Spinal cord (tissue), 10 donors: Measurements from ENCODE around the gene GNG7. TPM values are rescaled to one million over a fixed set of nuclear protein-coding genes. Genes with fewer than 3 reads are reported as not detected.
"Not testable (repeated sequence)": the region's sequence is repeated elsewhere in the genome, so short reads cannot be mapped to it uniquely, and the experiment has no call there.

Experiments used
- DNase-seq, 6 donors: peaks; one replicate each; pipeline versions ENCODE4 v3.0.0 to v3.0.0-alpha.2; 2013 to 2015; ENCODE audit warnings: low spot score in 6 of 6, low read depth in 4 of 6
- H3K27ac ChIP-seq: one replicate; pipeline ENCODE4 v1.5.1; 2013; ENCODE audit warnings: low read depth, low read length, control low read depth
- H3K27me3 ChIP-seq: one replicate; pipeline ENCODE4 v1.6.1; 2013; ENCODE audit warnings: low read length; ENCODE audit not compliant: control insufficient read depth, insufficient read depth
- H3K36me3 ChIP-seq: one replicate; pipeline ENCODE4 v1.6.1; 2013; ENCODE audit warnings: low read length; ENCODE audit not compliant: control insufficient read depth, insufficient read depth
- H3K4me1 ChIP-seq: one replicate; pipeline ENCODE4 v1.6.1; 2013; ENCODE audit warnings: low read length; ENCODE audit not compliant: control insufficient read depth, insufficient read depth
- H3K4me3 ChIP-seq: one replicate; pipeline ENCODE4 v1.5.1; 2013; ENCODE audit warnings: low read depth, low read length, control low read depth
- H3K9me3 ChIP-seq: one replicate; pipeline ENCODE4 v1.6.1; 2013; ENCODE audit warnings: low read length; ENCODE audit not compliant: control insufficient read depth, insufficient read depth
- WGBS: methylation state at CpG from one replicate; pipeline ENCODE4 v1.1.5; 2013; ENCODE audit warnings: missing lambda C conversion rate; ENCODE audit not compliant: insufficient coverage; 5-methylcytosine and 5-hydroxymethylcytosine counted together
- polyA plus RNA-seq, 2 donors: library from polyadenylated mRNA; unstranded; fragments of 120-200 nt; gene quantifications; one replicate each; pipeline ENCODE4 v1.2.1, GENCODE V29; 2013; ENCODE audit not compliant: insufficient read length in 2 of 2
- total RNA-seq, 2 donors: library from RNA; depleted of rRNA in 1 of 2; stranded (reverse); fragments of 120-200 nt in 1 of 2; fragments of >200 nt in 1 of 2; gene quantifications; one replicate each; pipeline versions ENCODE4 v1.2.3 to v1.2.4, GENCODE V29; 2013 to 2014
- donor health status: healthy.

The GNG7 gene
- total and polyA plus RNA-seq, 4 donors: 6.2 to 60.4 (median 30.2) TPM

GRCh38 chr19:2500841-2501261 lies 201.6 kb downstream of the GNG7 start:
- no peak overlapping the region for H3K27ac ChIP-seq
- no peak overlapping the region for H3K4me3 ChIP-seq
- 46% methylated on average over 11 of the region's 12 CpGs for WGBS
- H3K36me3 ChIP-seq: no peaks in the 10 kb centered on the region
- no peaks in the 10 kb centered on the region for H3K27me3 ChIP-seq
- H3K9me3 ChIP-seq: no peaks in the 10 kb centered on the region
- DNase-seq: no peak
- peaks cover 5% of the 10 kb centered on the region for H3K4me1 ChIP-seq

DNA sequence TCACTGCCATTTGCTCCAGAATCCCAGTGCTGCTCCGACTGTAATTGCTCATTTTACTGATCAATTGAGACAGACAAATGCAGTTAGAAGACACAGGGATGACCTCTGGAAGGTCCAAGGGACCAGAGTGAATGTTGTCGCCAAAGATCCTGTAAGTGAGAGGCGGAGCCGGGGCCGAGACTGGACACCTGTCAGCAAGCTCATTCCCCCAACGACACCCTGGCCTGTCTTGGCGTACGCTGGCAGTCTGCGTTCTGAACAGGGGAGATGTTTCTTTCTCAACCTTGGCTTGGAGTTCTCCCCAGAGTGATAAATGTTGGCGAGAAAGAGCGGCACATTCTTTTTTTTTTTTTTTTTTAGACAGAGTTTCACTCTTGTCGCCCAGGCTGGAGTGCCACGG lies 202.3 kb downstream of the GNG7 start:
- DNase-seq: no peak
- no peaks in the 10 kb centered on the region for H3K27me3 ChIP-seq
- peaks cover 12% of the 10 kb centered on the region for H3K4me1 ChIP-seq
- H3K27ac ChIP-seq: no peak overlapping the region
- H3K4me3 ChIP-seq: no peak overlapping the region
- WGBS: 83% methylated on average over 12 of the region's 13 CpGs
- H3K36me3 ChIP-seq: no peaks in the 10 kb centered on the region
- H3K9me3 ChIP-seq: no peaks in the 10 kb centered on the region

DNA sequence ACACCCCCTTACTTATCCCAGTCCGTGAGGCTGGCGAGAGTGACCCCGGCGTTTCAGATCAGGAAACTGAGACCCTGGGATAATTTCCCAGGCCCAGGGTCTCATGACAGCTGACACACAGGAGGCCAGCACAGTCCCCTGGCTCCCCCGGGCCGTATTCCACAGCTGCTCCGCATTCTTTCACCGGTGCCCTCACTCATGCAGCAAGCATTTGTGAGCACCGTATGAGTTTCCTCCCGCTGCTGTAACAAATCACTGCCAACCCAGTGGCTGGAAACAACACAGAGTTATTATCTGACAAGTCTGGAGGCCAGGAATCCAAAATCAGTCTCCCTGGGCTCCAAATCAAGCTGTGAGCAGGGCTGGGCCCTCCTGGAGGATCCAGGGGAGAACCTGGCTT lies 205.3 kb downstream of the GNG7 start:
- Histone ChIP-seq H3K9me3 (no peaks in the 10 kb centered on the region), H3K4me1 (peaks cover 25% of the 10 kb centered on the region), H3K27ac (no peak overlapping the region), H3K36me3 (no peaks in the 10 kb centered on the region), H3K27me3 (peaks cover 2% of the 10 kb centered on the region), H3K4me3 (no peak overlapping the region)
- DNase-seq: no peak
- WGBS: 73% methylated on average over 10 of the region's 10 CpGs

DNA sequence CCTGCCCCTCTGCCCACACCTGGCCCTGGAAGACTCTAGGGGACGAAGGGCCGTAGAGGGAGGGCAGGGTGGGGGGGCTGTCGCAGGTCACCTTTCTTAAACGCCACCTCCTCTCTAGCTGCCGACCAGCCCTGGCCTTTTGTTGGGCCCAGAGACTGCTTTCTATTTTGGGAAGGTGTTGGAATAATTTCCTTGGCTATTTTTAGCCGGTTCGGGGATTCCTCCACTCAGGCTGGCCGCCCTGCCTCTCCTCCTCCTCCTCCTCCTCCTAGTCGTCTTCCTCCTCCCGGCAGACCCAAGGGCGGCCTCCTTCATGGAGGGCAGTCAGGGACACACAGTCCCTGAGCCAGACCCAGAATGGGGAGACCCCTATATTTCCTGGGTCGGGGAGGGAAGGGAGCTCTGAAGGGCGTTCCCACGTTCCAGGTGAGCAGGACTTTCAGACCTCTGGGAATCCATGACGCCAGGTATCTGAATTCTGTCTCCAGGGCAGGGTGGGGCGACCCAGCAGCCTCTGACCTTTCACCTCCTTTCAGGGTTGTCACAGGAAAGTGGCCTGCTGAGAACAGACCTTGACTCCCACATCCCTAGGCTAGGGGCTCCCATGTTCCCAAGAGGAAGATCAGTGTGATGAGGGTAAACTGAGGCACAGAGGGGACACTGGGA lies 206.7 kb downstream of the GNG7 start:
- H3K27ac ChIP-seq: no peak overlapping the region
- peaks cover 3% of the 10 kb centered on the region for H3K27me3 ChIP-seq
- WGBS: 52% methylated on average over 7 of the region's 16 CpGs
- peaks cover 4% of the 10 kb centered on the region for H3K36me3 ChIP-seq
- no peak overlapping the region for H3K4me3 ChIP-seq
- H3K4me1 ChIP-seq: peaks cover 25% of the 10 kb centered on the region
- no peak for DNase-seq
- no peaks in the 10 kb centered on the region for H3K9me3 ChIP-seq

GRCh38 chr19:2495130-2495641 lies 207.3 kb downstream of the GNG7 start:
- 8% methylated on average over 26 of the region's 26 CpGs for WGBS
- Histone ChIP-seq H3K4me3 (peak overlapping the region; percentile 56), H3K4me1 (peaks cover 25% of the 10 kb centered on the region), H3K27me3 (peaks cover 4% of the 10 kb centered on the region), H3K9me3 (no peaks in the 10 kb centered on the region), H3K27ac (peak overlapping the region; percentile 61), H3K36me3 (peaks cover 4% of the 10 kb centered on the region)
- peak in 1 of 6 donors; percentile 35 for DNase-seq

GRCh38 chr19:2494447-2495129 lies 207.9 kb downstream of the GNG7 start:
- Histone ChIP-seq H3K36me3 (peaks cover 4% of the 10 kb centered on the region), H3K27ac (peak overlapping the region; percentile 61), H3K9me3 (no peaks in the 10 kb centered on the region), H3K4me1 (peaks cover 28% of the 10 kb centered on the region), H3K4me3 (peak overlapping the region; percentile 56), H3K27me3 (peaks cover 7% of the 10 kb centered on the region)
- peak in 4 of 6 donors; percentile 47 to 90 (median 68) for DNase-seq
- 8% methylated on average over 72 of the region's 72 CpGs for WGBS

DNA sequence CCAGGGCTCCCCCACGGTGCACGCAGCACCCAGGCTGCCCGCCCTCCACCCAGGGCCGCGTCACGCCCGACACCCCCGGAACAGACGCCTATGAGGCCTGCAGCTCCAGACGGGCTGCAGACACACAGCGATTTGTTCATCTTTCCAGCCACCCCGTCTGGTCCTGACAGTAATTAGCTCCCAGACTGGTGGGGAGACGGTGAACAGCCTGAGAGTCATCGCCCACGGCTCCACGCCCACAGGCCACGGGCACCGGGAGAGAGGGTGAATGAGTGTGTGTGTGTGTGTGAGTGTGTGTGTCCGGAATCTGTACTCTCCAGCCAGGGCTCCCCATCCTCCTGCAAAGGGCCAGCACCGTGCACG lies 208.4 kb downstream of the GNG7 start:
- peak in 1 of 6 donors; percentile 35 for DNase-seq
- peak overlapping the region; percentile 56 for H3K4me3 ChIP-seq
- H3K27me3 ChIP-seq: peaks cover 10% of the 10 kb centered on the region
- H3K4me1 ChIP-seq: peaks cover 28% of the 10 kb centered on the region
- no peak overlapping the region for H3K27ac ChIP-seq
- H3K9me3 ChIP-seq: no peaks in the 10 kb centered on the region
- 32% methylated on average over 17 of the region's 21 CpGs for WGBS
- peaks cover 4% of the 10 kb centered on the region for H3K36me3 ChIP-seq

DNA sequence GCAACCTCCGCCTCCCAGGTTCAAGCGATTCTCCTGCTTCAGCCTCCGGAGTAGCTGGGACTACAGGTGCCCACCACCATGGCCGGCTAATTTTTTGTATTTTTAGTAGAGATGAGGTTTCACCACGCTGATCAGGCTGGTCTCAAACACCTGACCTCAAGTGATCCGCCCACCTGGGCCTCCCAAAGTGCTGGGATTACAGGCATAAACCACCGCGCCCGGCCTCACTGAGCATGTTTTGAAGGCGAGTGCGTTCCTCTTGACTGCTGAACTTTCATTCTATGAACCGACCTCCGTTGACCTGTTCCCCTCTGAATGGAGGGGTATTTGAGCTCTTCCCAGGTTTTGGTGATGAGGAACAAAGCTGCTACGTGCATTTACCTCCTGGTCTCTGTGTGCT lies 209.0 kb downstream of the GNG7 start:
- H3K9me3 ChIP-seq, H3K27ac ChIP-seq, H3K36me3 ChIP-seq, H3K4me3 ChIP-seq, DNase-seq: not testable (repeated sequence)
- Histone ChIP-seq H3K27me3 (peaks cover 15% of the 10 kb centered on the region), H3K4me1 (peaks cover 34% of the 10 kb centered on the region)
- WGBS: 62% methylated on average over 8 of the region's 14 CpGs

GRCh38 chr19:2492870-2493269 lies 209.6 kb downstream of the GNG7 start:
- Histone ChIP-seq H3K27me3 (peaks cover 21% of the 10 kb centered on the region), H3K9me3 (no peaks in the 10 kb centered on the region), H3K27ac (no peak overlapping the region), H3K36me3 (peaks cover 4% of the 10 kb centered on the region), H3K4me3 (no peak overlapping the region), H3K4me1 (peaks cover 39% of the 10 kb centered on the region)
- DNase-seq: no peak
- 46% methylated on average over 4 of the region's 8 CpGs for WGBS
